WTC11 (cell line): ENCODE data around the gene WWOX. TPM values are rescaled to one million over a fixed set of nuclear protein-coding genes. Genes with fewer than 3 reads are reported as not detected.

Experiments used
- ATAC-seq: fragments of 200-7000 bp; cut with Tn5 transposase; 2 replicates; pipeline ENCODE4 v1.10.0; 2021; ENCODE audit warnings: mild to moderate bottlenecking, moderate library complexity
- CTCF ChIA-PET: fragments of 300-600 bp; sonication (Branson Sonifier 250); formaldehyde crosslinking; loops from one replicate; lab custom pipeline; 2021; ENCODE audit warnings: antibody characterized with exemption; lab: Charles Lee
- POLR2A ChIA-PET: fragments of 350-600 bp; sonication (Branson Sonifier 250); formaldehyde crosslinking; loops from one replicate; lab custom pipeline; 2021; ENCODE audit warnings: antibody characterized with exemption; lab: Charles Lee
- DNase-seq: peaks from one replicate; pipeline ENCODE4 v3.0.0; 2021; ENCODE audit warnings: low spot score
- H3K27ac Mint-ChIP-seq: 2 replicates; pipeline ENCODE4 v1.8.0; 2021; ENCODE audit warnings: mixed read lengths
- H3K27me3 Mint-ChIP-seq: 2 replicates; pipeline ENCODE4 v1.8.0; 2021; ENCODE audit warnings: low read depth, mild to moderate bottlenecking, moderate library complexity, mixed read lengths
- H3K36me3 Mint-ChIP-seq: 2 replicates; pipeline ENCODE4 v1.8.0; 2021; ENCODE audit warnings: mixed read lengths
- H3K4me1 Mint-ChIP-seq: 2 replicates; pipeline ENCODE4 v1.8.0; 2022; ENCODE audit warnings: mixed read lengths
- H3K4me3 Mint-ChIP-seq: 2 replicates; pipeline ENCODE4 v1.8.0; 2021; ENCODE audit warnings: mild to moderate bottlenecking, moderate library complexity, mixed read lengths
- H3K9me3 Mint-ChIP-seq: 2 replicates; pipeline ENCODE4 v1.8.0; 2021; ENCODE audit warnings: mixed read lengths
- AFF4 ChIP-seq: sonication (generic); formaldehyde crosslinking; IDR thresholded peaks from 2 replicates; pipeline ENCODE4 v1.8.1; 2023; ENCODE audit warnings: mild to moderate bottlenecking, missing genetic modification reagents, borderline replicate concordance
- CTCF ChIP-seq: fragments of 200-600 bp; IDR thresholded peaks from 2 replicates; pipeline ENCODE4 v1.8.0; 2022; ENCODE audit warnings: antibody characterized with exemption
- E2F1 ChIP-seq: sonication (generic); formaldehyde crosslinking; IDR thresholded peaks from 2 replicates; pipeline ENCODE4 v1.8.0; 2022; ENCODE audit warnings: mild to moderate bottlenecking, missing genetic modification reagents
- ELF4 ChIP-seq: sonication (generic); formaldehyde crosslinking; IDR thresholded peaks from 2 replicates; pipeline ENCODE4 v1.8.1; 2022; ENCODE audit warnings: low read depth, mild to moderate bottlenecking, moderate library complexity, missing genetic modification reagents
- EMX1 ChIP-seq: fragments of 250-450 bp; sonication (Bioruptor Pico); IDR thresholded peaks from 2 replicates; pipeline ENCODE4 v1.8.0; 2021; ENCODE audit warnings: mild to moderate bottlenecking
- GABPB1 ChIP-seq: sonication (generic); formaldehyde crosslinking; IDR thresholded peaks from 2 replicates; pipeline ENCODE4 v1.8.1; 2023; ENCODE audit warnings: mild to moderate bottlenecking, missing genetic modification reagents
- JUN ChIP-seq: sonication (generic); formaldehyde crosslinking; IDR thresholded peaks from 2 replicates; pipeline ENCODE4 v1.8.0; 2023; ENCODE audit warnings: mild to moderate bottlenecking, missing genetic modification reagents
- MAX ChIP-seq: sonication (generic); formaldehyde crosslinking; IDR thresholded peaks from 2 replicates; pipeline ENCODE4 v1.8.0; 2022; ENCODE audit warnings: mild to moderate bottlenecking, missing genetic modification reagents
- NFYB ChIP-seq: sonication (generic); formaldehyde crosslinking; conservative IDR thresholded peaks from 2 replicates; pipeline ENCODE4 v1.8.0; 2022; ENCODE audit warnings: low read depth, missing genetic modification reagents
- NR3C1 ChIP-seq: sonication (generic); formaldehyde crosslinking; conservative IDR thresholded peaks from 2 replicates; pipeline ENCODE4 v1.8.1; 2023; ENCODE audit warnings: low read depth, mild to moderate bottlenecking, missing genetic modification reagents
- PRRX2 ChIP-seq: fragments of 250-450 bp; sonication (Bioruptor Pico); IDR thresholded peaks from 2 replicates; pipeline ENCODE4 v1.8.0; 2021; ENCODE audit warnings: mild to moderate bottlenecking
- SMAD4 ChIP-seq: sonication (generic); formaldehyde crosslinking; IDR thresholded peaks from 2 replicates; pipeline ENCODE4 v1.8.0; 2022; ENCODE audit warnings: mild to moderate bottlenecking, missing genetic modification reagents
- TEAD4 ChIP-seq: sonication (generic); formaldehyde crosslinking; IDR thresholded peaks from 2 replicates; pipeline ENCODE4 v1.8.0; 2022; ENCODE audit warnings: mild to moderate bottlenecking, missing genetic modification reagents
- ZNF138 ChIP-seq: sonication (generic); formaldehyde crosslinking; conservative IDR thresholded peaks from 2 replicates; pipeline ENCODE4 v1.8.1; 2022; ENCODE audit warnings: mild to moderate bottlenecking, moderate library complexity, missing genetic modification reagents
- ZSCAN18 ChIP-seq: fragments of 250-450 bp; sonication (Bioruptor Pico); IDR thresholded peaks from 2 replicates; pipeline ENCODE4 v2.1.2; 2022; ENCODE audit warnings: mild to moderate bottlenecking, moderate library complexity
- total RNA-seq: library from RNA; stranded (reverse); gene quantifications from 3 replicates; pipeline ENCODE4 v1.2.3, GENCODE V29; 2021

WWOX gene
- total RNA-seq, 1 experiment from 2014 or later = 15.7 TPM

- CTCF ChIA-PET = no interaction called here
- TF ChIP-seq NR3C1 (CRISPR knock-in tag) (no peak), TEAD4 (no peak), EMX1 (CRISPR knock-in tag) (no peak), E2F1 (CRISPR knock-in tag) (no peak), MAX (CRISPR knock-in tag) (no peak), SMAD4 (no peak), CTCF (no peak), ZSCAN18 (CRISPR knock-in tag) (no peak), AFF4 (CRISPR knock-in tag) (no peak), PRRX2 (no peak), ZNF138 (CRISPR knock-in tag) (no peak), JUN (no peak), NFYB (no peak), ELF4 (CRISPR knock-in tag) (no peak)
- peaks cover 19% of the 10 kb centered on the region for H3K9me3 Mint-ChIP-seq
- peaks cover 8% of the 10 kb centered on the region for H3K36me3 Mint-ChIP-seq
- no peaks in the 10 kb centered on the region for H3K27me3 Mint-ChIP-seq
- DNase-seq (no peak), ATAC-seq (no peak)
- no peak overlapping the region for H3K27ac Mint-ChIP-seq
- POLR2A ChIA-PET = no interaction called here
- H3K4me1 Mint-ChIP-seq = peaks cover 12% of the 10 kb centered on the region
- no peak overlapping the region for H3K4me3 Mint-ChIP-seq
Measured at GRCh38 chr16:78461087-78461486, 361.6 kb downstream of the WWOX start.

- no peak overlapping the region for H3K27ac Mint-ChIP-seq
- H3K9me3 Mint-ChIP-seq = peaks cover 19% of the 10 kb centered on the region
- no peaks in the 10 kb centered on the region for H3K27me3 Mint-ChIP-seq
- CTCF ChIA-PET = no interaction called here
- POLR2A ChIA-PET = no interaction called here
- no peak for TF ChIP-seq GABPB1 (CRISPR knock-in tag)
- no peak for ATAC-seq
- H3K4me1 Mint-ChIP-seq = peaks cover 12% of the 10 kb centered on the region
- H3K4me3 Mint-ChIP-seq = no peak overlapping the region
- no peak for DNase-seq
- peaks cover 8% of the 10 kb centered on the region for H3K36me3 Mint-ChIP-seq
Measured at GRCh38 chr16:78461496-78462287, 362.2 kb downstream of the WWOX start.
